Fibroblast of peridontal ligament (primary cell): ENCODE data around the gene CMPK1.

Experiments
- DNase-seq: peaks from one replicate; pipeline ENCODE4 v3.0.0-alpha.2; 2010; ENCODE audit errors: extremely low read depth

CMPK1 gene

DNA sequence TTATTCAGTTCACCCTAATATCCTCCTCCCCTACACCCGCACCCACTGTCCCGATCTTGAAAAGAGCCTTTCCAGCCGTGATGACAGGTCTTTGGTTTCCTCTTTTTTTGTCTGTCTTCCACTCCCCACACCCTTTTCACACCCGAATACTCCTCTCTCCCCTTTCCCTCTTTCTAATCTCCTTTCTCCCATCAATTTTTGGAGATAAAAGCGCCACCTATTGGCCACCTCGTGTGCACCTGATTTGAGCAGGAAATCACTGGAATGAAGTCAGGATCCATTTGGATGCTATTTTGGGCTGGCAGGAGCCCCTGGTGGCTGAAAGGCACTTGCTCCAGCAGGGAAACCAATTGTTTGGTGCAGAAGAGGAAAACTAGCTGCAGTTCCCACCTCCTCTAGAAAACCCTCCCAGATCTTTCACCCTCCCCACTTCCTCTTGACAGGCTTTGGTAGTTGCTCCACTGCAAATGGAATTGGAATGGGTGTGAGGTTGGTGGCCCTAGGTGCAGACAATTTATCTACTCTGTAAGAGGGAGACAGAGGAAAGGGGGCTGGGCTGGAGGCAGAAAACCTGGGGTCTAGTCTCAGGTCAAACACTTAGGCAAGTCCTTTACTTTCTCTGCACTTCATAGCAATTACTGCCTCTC lies 90.9 kb downstream of the CMPK1 start:
- DNase-seq: peak; percentile 75
